HFF-Myc (cell line): ENCODE data around the gene DPF3.

ENCODE experiments used
- DNase-seq: peaks from one replicate; pipeline ENCODE4 v3.0.0-alpha.2; 2011; ENCODE audit warnings: low read depth; ENCODE audit errors: extremely low read depth
- H3K4me3 ChIP-seq: replicated peaks from 2 replicates; pipeline ENCODE4 v1.5.1; 2011; ENCODE audit warnings: low read depth, mild to moderate bottlenecking, control low read depth, low read length
- CTCF ChIP-seq: IDR thresholded peaks from 2 replicates; pipeline ENCODE4 v1.5.1; 2012; ENCODE audit warnings: mild to moderate bottlenecking, low read depth, low read length, control low read depth; ENCODE audit errors: missing control alignments

Gene DPF3

GRCh38 chr14:72605096-72605920 lies 288.6 kb downstream of the DPF3 start:
- no peak for DNase-seq
- no peak overlapping the region for H3K4me3 ChIP-seq
- no peak for TF ChIP-seq CTCF

GRCh38 chr14:72604133-72604532 lies 289.8 kb downstream of the DPF3 start:
- TF ChIP-seq CTCF: no peak

GRCh38 chr14:72603639-72604038 lies 290.3 kb downstream of the DPF3 start:
- TF ChIP-seq CTCF: no peak
- DNase-seq: no peak
- no peak overlapping the region for H3K4me3 ChIP-seq

More at GRCh38 chr14:72604133-72604532, 289.8 kb downstream of the DPF3 start:
- H3K4me3 ChIP-seq: no peak overlapping the region
- no peak for DNase-seq

GRCh38 chr14:72600551-72601330 lies 293.2 kb downstream of the DPF3 start:
- H3K4me3 ChIP-seq: no peak overlapping the region
- no peak for TF ChIP-seq CTCF
- DNase-seq: no peak

GRCh38 chr14:72599579-72600470 lies 294.1 kb downstream of the DPF3 start:
- DNase-seq: no peak
- no peak for TF ChIP-seq CTCF
- no peak overlapping the region for H3K4me3 ChIP-seq

GRCh38 chr14:72598306-72598705 lies 295.6 kb downstream of the DPF3 start:
- DNase-seq: no peak
- TF ChIP-seq CTCF: no peak
- no peak overlapping the region for H3K4me3 ChIP-seq
